Activated T-cell treated with anti-CD3 and anti-CD28 coated beads, Interleukin-2, amount 50 U/mL, for 24 hours (primary cell): Measurements from ENCODE around the gene PFKL.

Experiments used
- DNase-seq: peaks from one replicate; pipeline ENCODE4 v3.0.0-alpha.2; 2020
- H3K27ac Mint-ChIP-seq: 2 replicates; pipeline ENCODE4 v1.8.0; 2020; ENCODE audit warnings: mild to moderate bottlenecking, mixed read lengths
- H3K27me3 Mint-ChIP-seq: 2 replicates; pipeline ENCODE4 v1.8.0; 2020; ENCODE audit warnings: mixed read lengths
- H3K36me3 Mint-ChIP-seq: 2 replicates; pipeline ENCODE4 v1.8.0; 2020; ENCODE audit warnings: low read depth, mixed read lengths
- H3K4me1 Mint-ChIP-seq: 2 replicates; pipeline ENCODE4 v1.8.0; 2020; ENCODE audit warnings: low read depth, mixed read lengths
- H3K4me3 Mint-ChIP-seq: 2 replicates; pipeline ENCODE4 v1.8.0; 2020; ENCODE audit warnings: mild to moderate bottlenecking, moderate library complexity, mixed read lengths
- H3K9me3 Mint-ChIP-seq: 2 replicates; pipeline ENCODE4 v1.8.0; 2020; ENCODE audit warnings: mixed read lengths

Gene PFKL

DNA sequence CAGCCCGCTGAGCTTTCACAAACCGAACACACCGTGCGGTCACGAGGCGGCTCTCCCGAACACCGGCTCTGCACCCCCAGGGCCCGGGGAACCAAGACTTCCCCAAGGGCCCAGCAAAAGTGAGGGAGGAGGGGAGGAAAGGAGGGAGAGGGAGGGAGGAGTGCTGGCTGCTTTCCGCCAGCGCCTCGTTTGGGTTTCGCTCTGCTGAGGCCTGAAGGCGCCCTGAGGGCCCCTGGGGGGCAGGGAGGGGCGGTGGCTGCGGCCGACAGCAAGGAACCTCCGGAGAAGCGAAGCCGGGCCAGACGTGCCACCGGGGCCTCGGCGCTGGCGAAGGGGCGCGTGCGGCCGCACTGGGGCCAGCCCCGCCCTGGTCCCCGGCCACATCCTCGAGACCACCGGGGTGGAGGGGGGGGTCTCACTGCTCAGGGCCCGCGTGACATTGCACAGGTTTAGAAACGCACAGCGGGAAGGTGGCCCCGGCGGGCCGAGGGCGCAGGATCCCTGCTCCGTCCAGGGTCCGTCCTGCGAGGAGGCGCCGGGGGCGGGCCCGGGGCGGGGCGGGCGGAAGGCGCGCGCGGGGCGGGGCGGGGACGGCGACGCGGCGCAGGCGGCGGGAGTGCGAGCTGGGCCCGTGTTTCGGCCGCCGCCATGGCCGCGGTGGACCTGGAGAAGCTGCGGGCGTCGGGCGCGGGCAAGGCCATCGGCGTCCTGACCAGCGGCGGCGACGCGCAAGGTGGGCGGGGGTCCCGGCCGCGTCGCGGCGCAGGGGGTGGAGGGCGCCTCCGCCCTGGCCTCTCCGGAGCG lies at the start of gene PFKL:
Gene PFKL, plus strand, starts transcription at position 596 of the 804 bp plus-strand sequence. Its CDS starts 53 bp downstream, at position 649.
- peak within 1 kb of the TSS; percentile 95 for H3K27ac Mint-ChIP-seq
- peak; percentile 80 for DNase-seq
- H3K4me3 Mint-ChIP-seq, result peak within 1 kb of the TSS; percentile 84
- H3K27me3 Mint-ChIP-seq, result no peaks in the 10 kb centered on the region
- peaks cover 18% of the 10 kb centered on the region for H3K36me3 Mint-ChIP-seq
- H3K4me1 Mint-ChIP-seq, result peaks cover 50% of the 10 kb centered on the region
- H3K9me3 Mint-ChIP-seq, result no peaks in the 10 kb centered on the region

DNA sequence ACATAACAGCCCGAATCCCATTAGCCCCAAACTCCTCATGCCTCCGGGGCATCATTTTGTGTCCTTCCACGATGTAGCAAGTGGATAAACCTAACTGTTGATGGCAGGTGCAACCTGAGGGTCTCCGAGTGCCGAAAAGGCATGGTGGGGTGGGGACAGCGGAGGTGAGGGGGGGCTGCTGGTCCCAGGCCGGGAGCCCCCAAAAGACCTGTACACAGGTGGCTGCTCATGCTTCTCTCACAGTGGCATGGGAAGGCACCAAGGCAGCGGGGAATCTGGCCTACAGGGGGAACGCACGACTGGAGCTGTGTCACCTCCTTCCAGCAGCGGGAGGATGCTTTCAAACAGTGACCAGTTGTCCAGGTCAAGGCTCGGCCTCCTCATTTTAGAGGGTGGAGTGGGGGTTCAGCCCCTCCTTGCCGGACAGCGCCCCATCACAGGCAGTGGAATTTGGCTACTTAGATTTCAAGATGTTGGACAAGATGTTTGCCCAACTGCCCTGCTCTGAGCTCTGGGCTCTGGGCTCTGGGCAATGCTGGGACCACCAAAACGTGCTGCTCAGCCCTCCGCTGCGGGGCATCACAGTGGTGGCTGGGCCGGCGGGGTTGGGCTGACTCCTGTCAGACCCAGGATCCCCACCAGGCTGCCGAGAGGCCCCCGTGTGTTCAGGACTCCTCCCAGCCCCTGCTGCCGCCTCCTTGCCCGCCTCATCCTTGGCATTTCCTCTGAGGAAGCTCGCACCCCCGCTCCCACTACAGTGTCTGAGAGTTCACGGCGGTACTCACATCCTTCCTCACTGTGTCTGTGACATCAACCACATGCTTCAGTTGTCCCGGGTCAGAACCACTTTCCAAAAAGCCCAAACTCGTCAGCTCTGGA lies 45.8 kb upstream of the PFKL start:
- no peak for DNase-seq
- no peaks in the 10 kb centered on the region for H3K4me1 Mint-ChIP-seq
- H3K9me3 Mint-ChIP-seq, result no peaks in the 10 kb centered on the region
- no peak overlapping the region for H3K27ac Mint-ChIP-seq
- no peaks in the 10 kb centered on the region for H3K36me3 Mint-ChIP-seq
- H3K4me3 Mint-ChIP-seq, result no peak overlapping the region
- H3K27me3 Mint-ChIP-seq, result peaks cover 3% of the 10 kb centered on the region

DNA sequence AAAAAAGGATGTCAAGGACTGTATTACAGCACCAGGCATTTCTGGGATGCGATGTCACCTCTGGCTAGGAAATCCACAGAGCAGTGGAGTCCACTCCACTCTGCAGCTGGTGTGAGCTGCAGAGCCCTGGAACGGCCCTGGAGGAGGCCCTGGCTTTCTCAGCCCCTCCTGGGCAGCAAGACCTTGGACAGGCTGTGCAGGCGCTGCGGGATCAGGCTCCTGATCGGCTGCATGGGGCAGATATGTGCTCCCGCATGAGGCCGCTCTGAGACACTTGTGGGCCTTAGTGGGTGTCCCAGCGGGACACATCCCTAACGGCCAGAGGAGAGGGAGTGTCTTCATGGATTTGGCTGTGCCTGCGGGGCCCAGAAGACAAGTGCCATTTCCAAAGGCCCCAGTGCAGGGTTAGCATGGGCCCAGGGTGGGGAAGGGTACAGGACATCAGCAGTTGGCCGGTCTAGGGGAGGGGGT lies 44.3 kb upstream of the PFKL start:
- Mint-ChIP-seq H3K36me3 (no peaks in the 10 kb centered on the region), H3K27ac (no peak overlapping the region), H3K4me1 (no peaks in the 10 kb centered on the region), H3K9me3 (no peaks in the 10 kb centered on the region), H3K27me3 (peaks cover 3% of the 10 kb centered on the region), H3K4me3 (no peak overlapping the region)
- DNase-seq, result no peak

DNA sequence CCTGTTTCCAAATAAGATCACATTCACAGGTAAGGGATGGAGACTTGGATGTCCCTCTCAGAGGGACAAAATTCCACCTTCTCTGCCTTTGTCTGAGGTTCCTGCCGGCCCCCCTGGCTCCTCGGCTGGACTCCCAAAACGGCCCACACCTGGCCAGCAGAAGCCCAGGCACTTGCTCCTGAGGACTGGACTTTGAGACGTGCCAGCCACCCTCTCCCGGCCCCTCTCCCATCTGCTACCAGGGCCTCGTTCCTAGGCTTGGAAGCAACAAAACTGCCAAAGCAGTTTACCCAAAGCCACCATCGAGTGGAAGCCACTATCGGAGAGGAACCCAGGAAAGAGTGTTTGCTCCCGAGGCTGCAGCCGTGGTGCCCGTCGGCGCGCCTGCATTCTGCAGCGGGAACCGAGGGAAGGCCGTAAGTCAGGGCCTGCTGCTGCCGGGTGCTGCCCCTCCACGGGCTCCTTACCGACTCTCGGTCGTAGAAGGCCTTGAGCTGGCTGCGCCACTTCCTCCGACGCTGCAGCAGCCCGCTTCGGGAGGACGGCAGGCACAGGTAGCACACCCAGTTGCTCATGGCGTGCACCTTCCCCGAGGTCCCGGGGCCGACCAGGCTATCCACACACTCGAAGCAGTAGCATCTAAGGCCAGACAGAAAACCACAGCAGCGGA lies 41.7 kb upstream of the PFKL start:
- DNase-seq, result no peak
- H3K4me3 Mint-ChIP-seq, result no peak overlapping the region
- H3K36me3 Mint-ChIP-seq, result no peaks in the 10 kb centered on the region
- no peaks in the 10 kb centered on the region for H3K4me1 Mint-ChIP-seq
- no peak overlapping the region for H3K27ac Mint-ChIP-seq
- H3K27me3 Mint-ChIP-seq, result peaks cover 3% of the 10 kb centered on the region
- no peaks in the 10 kb centered on the region for H3K9me3 Mint-ChIP-seq

DNA sequence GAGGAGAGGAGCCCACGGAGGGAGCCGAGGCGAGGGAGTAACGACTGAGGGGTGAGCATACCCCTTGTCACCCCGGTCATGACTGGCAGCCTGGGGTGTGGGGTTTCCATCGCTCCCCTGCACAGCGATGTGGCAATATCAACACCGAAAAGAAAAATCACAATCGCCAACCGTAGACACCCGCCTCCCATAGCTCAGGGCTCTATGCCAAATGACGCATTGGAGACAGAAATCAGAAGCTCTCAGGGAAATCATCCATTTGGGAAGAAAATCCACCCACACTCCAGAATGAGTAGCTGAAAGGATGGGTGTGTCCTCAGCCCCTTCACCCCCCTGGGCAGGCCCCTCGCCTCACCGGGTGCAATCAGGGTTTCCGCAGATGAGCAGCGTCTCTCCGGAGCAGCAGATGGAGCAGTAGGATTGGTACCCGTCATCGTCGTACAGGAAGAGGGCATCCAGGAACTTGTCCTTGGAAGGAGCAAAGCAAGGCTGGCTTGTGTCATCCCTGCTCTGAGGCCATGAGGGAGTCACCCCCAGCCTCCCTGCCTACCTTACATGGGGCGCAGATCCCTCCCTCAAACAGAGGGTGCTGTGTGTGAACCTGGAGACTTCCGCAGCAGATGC lies 40.7 kb upstream of the PFKL start:
- DNase-seq, result no peak
- no peaks in the 10 kb centered on the region for H3K9me3 Mint-ChIP-seq
- H3K4me3 Mint-ChIP-seq, result no peak overlapping the region
- H3K27ac Mint-ChIP-seq, result no peak overlapping the region
- H3K27me3 Mint-ChIP-seq, result peaks cover 3% of the 10 kb centered on the region
- H3K4me1 Mint-ChIP-seq, result no peaks in the 10 kb centered on the region
- H3K36me3 Mint-ChIP-seq, result no peaks in the 10 kb centered on the region

DNA sequence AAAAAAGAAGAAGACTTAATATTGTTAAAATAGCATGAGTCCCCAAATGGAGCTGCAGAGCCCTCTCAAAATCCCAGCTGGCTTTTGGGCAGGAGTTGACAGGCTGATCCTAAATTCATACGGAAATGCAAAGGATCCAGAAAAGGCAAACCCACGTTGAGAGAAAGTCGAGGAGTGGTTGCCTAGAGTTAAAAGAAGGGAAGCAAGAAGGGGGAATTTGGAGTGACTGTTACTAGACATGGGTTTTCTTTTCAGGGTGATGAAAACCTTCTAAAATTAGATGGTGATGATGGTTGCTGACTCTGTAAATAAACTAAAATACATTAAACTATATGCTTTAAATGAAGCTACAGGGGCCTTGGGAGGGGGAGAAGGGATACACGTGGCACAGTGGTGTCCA lies 39.8 kb upstream of the PFKL start:
- no peaks in the 10 kb centered on the region for H3K9me3 Mint-ChIP-seq
- H3K4me3 Mint-ChIP-seq, result no peak overlapping the region
- H3K27ac Mint-ChIP-seq, result no peak overlapping the region
- H3K4me1 Mint-ChIP-seq, result no peaks in the 10 kb centered on the region
- no peaks in the 10 kb centered on the region for H3K27me3 Mint-ChIP-seq
- no peaks in the 10 kb centered on the region for H3K36me3 Mint-ChIP-seq
- DNase-seq, result no peak

DNA sequence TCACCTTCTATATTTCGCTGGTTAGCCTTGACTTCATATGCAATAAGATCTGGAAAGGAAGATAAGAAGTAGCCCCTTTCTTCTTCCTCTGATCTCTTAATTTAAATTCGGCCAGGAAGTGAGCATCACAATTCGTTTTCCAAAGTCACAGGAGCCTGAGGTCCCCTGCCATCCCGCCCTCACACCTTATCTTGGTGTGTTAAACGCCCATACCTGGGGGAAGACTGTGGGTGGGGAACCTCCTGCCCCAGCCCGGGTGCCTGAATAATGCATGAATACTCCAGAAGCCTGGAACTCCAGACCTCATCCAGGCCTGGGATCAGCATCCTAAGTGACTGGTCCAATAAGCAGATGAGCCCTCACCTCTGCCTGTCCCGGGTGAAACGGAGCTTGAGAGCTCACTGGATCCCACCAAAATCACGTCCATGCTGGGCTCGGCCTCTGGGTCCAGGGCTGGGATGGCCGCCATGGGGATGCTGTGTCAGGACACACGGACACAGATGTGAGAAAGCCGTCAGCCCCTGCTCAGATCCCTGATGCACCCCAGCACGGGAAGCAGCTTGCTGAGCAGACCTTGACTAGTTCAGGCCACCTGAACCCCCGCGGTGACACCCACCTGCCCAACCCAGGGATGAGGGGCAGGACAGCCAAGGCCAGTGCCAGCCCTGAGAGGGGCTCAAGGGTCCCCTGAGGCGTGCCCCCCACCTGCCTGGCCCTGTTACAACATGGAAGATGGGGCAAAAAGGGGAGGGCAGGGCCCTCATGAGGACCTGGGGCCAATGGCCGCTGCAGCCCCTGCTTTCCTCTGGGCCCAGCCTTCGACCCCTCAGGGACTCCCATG lies 38.8 kb upstream of the PFKL start:
- Mint-ChIP-seq H3K27me3 (no peaks in the 10 kb centered on the region), H3K4me1 (no peaks in the 10 kb centered on the region), H3K4me3 (no peak overlapping the region), H3K9me3 (no peaks in the 10 kb centered on the region), H3K36me3 (no peaks in the 10 kb centered on the region), H3K27ac (no peak overlapping the region)
- no peak for DNase-seq

DNA sequence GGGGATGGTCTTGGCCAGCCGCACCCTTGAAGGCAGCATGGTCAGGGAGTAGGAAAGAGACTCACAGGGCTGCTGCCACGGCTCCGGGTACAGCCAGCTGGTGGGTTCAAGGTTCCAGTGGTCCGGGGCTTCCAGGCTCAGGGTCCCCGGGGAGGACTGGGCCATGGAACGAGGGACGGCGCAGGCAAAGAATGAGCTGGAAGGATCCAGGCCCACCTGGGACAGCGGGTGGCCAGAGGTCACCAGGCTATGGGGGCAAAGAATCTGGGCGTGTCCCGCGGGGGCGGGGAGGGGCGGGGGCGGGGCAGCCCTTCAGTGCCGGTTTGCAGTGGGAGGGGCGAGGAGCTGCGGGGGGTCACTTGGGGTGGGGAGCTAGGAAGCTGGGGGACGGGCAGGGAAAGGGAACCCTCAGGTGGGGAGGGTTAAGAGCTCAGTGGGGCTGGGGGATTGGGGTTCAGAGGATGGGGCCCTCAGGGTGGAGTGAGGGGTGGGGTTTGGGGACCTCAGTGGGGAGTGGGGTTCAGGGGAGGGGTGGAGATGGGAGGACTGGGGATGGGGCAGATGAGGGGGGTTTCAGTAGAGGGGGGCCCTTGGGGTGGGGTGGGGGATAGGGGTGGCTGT lies 38.1 kb upstream of the PFKL start, which contains the start of gene DNMT3L:
Gene DNMT3L, minus strand, starts transcription at position 223 of the 621 bp plus-strand sequence. CDS start 638 bp downstream, outside the sequence.
- no peaks in the 10 kb centered on the region for H3K9me3 Mint-ChIP-seq
- no peaks in the 10 kb centered on the region for H3K36me3 Mint-ChIP-seq
- no peaks in the 10 kb centered on the region for H3K27me3 Mint-ChIP-seq
- H3K27ac Mint-ChIP-seq, result no peak within 1 kb of the TSS
- no peak for DNase-seq
- H3K4me1 Mint-ChIP-seq, result no peaks in the 10 kb centered on the region
- H3K4me3 Mint-ChIP-seq, result no peak within 1 kb of the TSS

DNA sequence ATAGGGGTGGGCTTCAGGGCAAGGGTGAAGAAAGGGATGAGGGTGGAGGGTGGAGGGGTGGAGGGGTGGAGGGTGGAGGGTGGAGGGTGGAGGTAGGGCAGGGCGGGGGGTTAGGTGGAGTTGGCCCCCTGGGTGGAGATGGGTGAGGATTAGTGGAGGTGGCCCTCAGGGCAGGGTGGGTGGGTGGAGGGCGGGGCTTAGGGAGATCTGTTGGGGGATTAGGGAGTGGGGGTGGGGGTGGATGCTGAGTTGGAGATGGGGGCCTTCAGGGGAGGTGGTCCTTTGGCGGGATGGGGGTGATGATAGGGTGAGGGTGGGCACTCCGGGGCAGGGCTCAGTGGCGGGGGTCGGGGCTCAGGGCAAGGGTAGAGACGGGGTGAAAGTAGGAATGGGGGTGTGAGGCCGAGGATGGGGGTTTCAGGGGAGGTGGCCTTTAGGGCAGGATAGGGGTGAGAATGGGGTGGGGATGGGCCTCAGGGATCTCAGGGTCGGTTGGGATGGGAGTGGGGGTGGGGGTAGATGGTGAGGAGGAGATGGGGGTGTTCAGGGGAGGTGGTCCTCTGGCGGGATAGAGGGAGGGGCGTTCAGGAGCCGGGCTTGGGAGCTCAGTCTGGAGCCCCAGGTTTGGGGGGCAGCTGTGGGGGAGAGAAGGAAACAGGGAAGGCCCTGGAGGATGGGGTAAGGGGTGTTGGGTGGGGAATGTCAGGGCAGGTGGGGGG lies 37.4 kb upstream of the PFKL start:
- Mint-ChIP-seq H3K9me3 (no peaks in the 10 kb centered on the region), H3K27me3 (no peaks in the 10 kb centered on the region), H3K36me3 (no peaks in the 10 kb centered on the region), H3K4me1 (no peaks in the 10 kb centered on the region), H3K4me3 (no peak overlapping the region), H3K27ac (no peak overlapping the region)
- DNase-seq, result no peak

DNA sequence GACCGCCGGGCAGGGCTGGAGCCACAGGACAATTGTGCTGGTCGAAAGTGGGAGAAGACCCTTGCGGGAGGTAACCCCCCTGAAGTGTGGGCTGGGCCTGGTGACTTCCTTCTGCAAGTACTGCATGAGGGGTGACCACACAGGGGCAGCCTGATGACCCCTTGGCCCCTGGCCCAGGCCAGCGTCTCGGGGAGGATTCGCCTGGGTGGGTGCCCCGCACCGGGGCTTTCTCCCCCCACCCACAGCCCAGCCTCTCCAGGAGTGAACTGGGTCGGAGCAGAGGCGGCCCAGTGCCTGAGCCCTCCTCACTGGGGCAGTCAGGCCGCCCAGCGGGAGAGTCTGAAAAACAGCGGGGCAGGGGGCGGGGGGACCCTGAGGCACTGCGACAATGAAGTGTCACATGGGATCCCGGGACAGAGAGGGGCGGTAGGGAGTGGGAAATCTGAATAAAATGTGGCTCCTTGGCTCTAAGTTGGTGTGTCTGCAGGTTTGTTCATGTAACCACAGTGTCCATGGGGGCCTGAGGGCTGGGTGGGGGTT lies 36.6 kb upstream of the PFKL start:
- no peaks in the 10 kb centered on the region for H3K4me1 Mint-ChIP-seq
- H3K27me3 Mint-ChIP-seq, result no peaks in the 10 kb centered on the region
- no peak overlapping the region for H3K27ac Mint-ChIP-seq
- no peaks in the 10 kb centered on the region for H3K36me3 Mint-ChIP-seq
- H3K4me3 Mint-ChIP-seq, result no peak overlapping the region
- no peak for DNase-seq
- no peaks in the 10 kb centered on the region for H3K9me3 Mint-ChIP-seq

DNA sequence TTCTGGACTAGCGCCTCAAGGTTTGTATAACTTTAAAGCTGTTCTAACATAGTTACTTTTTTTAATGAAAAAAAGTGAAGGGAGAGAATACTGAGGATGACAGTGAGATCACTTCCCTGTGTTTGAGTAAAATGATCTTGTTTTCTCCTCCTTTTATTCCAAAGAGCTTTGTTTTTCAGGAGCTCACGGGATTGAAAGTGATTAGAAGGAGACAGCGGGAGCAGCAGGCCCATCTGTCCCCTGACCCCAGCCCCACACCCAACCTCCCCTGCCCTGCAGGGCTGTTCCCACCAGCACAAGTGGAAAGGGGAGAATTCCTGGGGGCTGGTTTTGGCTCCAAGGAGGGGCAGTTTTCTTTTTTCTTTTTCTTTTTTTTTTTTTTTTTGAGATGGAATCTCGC lies 36.1 kb upstream of the PFKL start:
- Mint-ChIP-seq H3K36me3 (no peaks in the 10 kb centered on the region), H3K27ac (no peak overlapping the region), H3K4me3 (no peak overlapping the region), H3K9me3 (no peaks in the 10 kb centered on the region), H3K4me1 (no peaks in the 10 kb centered on the region), H3K27me3 (no peaks in the 10 kb centered on the region)
- DNase-seq, result no peak

DNA sequence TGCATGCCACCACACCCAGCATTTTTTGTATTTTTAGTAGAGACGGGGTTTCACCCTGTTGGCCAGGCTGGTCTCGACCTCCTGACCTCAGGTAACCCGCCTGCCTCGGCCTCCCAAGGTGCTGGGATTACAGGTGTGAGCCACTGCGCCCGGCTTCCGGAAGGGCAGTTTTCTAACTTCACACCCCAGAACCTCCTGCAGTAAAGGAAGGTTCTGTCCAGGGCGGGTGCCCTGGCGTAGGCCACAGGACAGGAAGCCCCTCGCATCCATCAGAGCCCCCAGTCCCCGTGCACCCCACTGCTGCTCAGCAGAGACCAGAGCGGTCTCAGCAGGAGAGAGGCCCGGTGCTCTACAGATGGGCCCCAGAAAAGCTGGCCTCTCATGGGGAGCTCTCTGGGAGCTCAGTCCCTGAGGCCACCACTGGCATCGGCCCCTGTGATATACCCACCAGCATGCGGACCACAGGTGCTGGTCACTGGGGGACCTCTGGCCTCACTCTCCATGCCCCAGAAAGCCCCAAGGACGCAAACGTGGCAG lies 34.1 kb upstream of the PFKL start:
- H3K27me3 Mint-ChIP-seq, result no peaks in the 10 kb centered on the region

More for the DNA sequence above, 34.1 kb upstream of the PFKL start:
- DNase-seq, result no peak
- Mint-ChIP-seq H3K4me3 (no peak overlapping the region), H3K27ac (no peak overlapping the region), H3K36me3 (no peaks in the 10 kb centered on the region), H3K9me3 (no peaks in the 10 kb centered on the region), H3K4me1 (no peaks in the 10 kb centered on the region)
